Measurements from ENCODE around the gene MACIR. TPM values are rescaled to one million over a fixed set of nuclear protein-coding genes. Genes with fewer than 3 reads are reported as not detected.

MACIR gene
- total RNA-seq, 1 experiment from 2014 or later, result 19.7 TPM

DNA sequence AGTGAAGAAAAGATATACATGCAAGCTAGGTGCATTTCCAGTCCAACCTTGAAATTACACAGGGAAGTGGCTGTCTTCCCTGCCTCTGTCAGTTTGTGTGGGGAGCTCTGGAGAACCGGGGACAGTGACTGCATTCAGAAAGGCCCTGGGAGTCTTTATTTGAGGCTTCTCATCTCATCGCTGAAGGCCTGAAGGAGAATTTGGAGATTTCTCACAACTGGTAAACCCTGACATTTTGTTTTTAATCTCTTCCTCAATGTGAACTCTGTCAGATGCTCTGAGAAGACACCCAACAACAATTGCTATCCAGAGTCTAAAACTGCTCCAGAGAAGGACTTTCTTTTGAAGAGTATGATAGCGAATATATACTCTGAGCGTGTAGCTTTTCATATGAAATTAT lies 33.0 kb downstream of the MACIR start:
- DNase-seq (ENCODE audit: low read depth), result no peak

GRCh38 chr5:103293099-103293498 lies 34.5 kb downstream of the MACIR start:
- DNase-seq (ENCODE audit: low read depth), result no peak

GRCh38 chr5:103293719-103294118 lies 35.2 kb downstream of the MACIR start:
- no peak for DNase-seq (ENCODE audit: low read depth)

- no peak for DNase-seq (ENCODE audit: low read depth)
Observed at GRCh38 chr5:103294906-103295305, 36.3 kb downstream of the MACIR start.

DNA sequence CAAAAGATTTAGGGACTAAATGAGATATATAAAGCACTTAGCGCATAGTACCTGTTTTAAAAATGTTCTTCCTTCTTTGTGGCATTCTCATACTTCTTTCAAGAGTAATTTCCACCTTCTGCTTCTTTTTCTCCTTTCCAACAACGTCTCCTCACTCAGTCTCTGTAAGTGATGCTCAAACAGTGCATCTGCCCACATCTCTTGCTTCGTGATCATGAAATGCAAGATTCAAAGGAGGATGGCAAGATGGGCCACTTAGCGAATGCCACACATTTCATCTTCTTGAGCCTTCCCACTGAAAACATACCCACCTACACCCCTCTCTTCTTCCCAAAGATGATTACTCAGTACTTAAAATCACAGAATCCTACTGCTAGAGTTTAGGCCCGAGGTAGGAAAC lies 36.9 kb downstream of the MACIR start:
- no peak for DNase-seq (ENCODE audit: low read depth)

DNA sequence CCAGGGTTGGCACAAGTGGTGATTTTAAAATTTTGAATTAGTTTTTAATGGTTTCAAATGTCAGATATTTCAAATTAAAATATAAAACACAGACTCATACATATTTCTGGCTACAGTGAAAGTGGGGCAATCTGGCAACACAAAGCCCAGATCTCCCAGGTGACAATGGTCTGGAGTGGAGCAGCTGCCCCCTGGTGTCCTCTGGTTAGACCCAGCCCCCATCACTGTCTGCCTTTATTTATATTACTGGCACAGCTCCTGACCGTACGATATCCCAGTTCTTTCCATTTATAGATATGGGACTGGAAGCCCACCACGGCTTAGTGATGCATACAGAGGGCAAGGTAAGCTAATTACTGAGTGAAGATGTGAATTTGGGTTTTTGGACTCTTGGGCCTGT lies 37.3 kb downstream of the MACIR start:
- no peak for DNase-seq (ENCODE audit: low read depth)

DNA sequence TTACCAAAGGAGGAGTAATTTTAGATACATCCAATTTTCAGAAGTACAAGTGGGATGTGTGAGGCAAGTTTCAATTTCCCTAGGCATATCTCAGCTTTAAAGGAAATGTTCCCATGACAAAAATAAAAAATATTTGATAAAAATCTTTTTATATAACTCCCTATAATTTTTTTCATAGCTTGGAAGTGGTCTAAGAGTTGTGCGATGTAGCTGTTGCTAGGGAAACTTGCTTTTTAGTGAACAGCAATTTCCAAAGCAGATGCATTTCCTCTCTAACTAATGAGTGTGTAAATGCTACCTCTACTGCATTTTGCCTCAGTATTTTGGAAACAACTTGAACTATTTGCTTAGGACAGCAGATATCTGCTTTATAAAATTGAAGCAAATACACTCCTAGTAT lies 39.6 kb downstream of the MACIR start:
- DNase-seq (ENCODE audit: low read depth), result no peak

GRCh38 chr5:103298607-103299188 lies 40.1 kb downstream of the MACIR start:
- DNase-seq (ENCODE audit: low read depth), result no peak

DNA sequence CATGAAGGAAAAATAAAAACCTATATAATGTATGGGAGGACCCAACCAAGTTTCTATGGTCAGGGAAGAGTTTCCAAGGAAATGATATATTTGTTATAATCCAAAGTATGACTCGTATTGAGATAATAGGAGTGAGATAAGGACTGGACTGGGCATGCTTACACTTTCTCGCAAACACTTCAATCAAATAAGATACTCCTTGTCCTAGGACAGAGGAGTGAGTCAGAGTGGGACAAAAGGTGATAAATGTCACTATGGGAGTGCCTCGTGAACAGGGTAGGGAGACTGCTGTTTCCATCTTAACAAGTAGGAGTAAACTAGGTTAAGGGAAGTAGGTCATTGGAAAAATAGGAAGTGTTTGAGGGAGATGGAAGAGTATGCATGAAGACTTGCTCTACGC lies 47.2 kb downstream of the MACIR start:
- no peak for DNase-seq (ENCODE audit: low read depth)

DNA sequence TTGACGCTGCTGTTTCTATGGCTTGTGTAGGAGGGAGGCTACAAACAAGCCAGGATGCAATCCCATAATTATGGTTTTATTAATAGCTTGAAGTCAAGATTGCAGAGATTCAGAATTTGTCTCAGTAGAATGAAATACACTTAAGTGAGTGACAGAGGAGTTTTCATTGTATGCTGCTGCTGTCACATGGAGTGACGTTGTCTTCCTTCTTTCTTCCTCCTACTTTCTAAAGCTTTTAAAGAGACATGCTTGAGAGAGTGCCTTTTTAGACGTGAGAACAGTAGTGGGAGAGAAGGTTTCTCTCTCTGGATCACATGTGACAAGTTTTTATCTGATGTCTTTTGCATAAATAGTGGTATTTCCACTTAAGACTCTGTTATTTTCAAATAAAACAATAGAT lies 48.9 kb downstream of the MACIR start:
- DNase-seq (ENCODE audit: low read depth), result no peak

DNA sequence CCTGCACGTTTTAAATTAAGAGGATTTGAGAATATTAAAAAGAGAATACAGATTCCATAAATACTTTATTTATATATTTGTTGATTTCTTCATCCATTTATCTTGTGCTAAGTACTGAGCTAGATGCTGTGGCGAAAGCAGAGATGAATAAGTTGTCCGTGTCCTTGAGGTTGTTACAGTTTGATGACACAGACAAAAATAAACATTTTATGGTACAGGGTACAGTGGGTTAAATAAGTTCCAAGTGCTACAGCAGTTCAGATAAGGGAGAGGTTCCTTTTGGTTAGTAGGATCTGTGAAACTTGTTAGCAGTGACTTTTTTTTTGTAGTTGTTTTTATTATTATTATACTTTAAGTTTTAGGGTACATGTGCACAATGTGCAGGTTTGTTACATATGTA lies 50.2 kb downstream of the MACIR start:
- DNase-seq (ENCODE audit: low read depth), result no peak

DNA sequence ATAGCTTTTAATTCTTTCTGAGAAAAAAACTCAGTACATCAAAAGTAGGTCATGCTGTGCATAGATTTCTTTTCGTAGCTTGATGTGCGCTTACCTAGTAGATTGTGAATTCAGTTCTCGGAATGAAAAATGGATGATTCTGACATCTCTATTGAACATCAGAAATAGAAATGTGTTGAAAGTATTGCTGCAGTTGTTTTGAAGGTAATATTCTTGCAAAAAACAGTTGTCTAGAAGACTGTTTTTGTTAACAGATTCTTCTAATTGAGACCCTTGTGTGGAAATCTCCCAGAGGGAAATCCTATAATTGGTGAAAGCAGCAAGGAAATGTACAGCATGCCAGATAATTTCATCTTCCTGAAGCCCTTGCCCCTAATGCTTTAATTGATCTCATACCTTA lies 54.5 kb downstream of the MACIR start:
- no peak for DNase-seq (ENCODE audit: low read depth)

GRCh38 chr5:103315455-103315854 lies 56.9 kb downstream of the MACIR start:
- DNase-seq (ENCODE audit: low read depth), result no peak

DNA sequence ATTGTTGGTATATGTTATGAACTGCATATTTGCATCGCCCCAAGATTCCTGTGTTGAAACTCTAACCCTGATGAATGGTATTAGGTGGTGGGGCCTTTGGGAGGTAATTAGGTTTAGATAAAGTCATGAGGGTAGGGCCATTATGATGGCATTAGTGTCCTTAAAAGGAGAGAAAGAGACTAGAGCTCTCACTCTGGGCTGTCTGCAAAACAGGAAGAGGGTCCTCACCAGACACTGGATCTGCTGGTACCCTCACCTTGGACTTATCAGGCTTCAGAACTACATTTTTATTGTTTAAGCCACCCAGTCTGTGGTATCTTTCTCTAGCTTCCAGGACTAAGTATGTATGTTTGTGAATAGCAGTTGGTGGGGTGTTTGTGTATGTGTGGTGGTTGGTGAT lies 68.9 kb downstream of the MACIR start:
- DNase-seq (ENCODE audit: low read depth), result no peak

- no peak for DNase-seq (ENCODE audit: low read depth)
Observed at GRCh38 chr5:103327893-103328292, 69.3 kb downstream of the MACIR start.

Other genes with a start within 250 kb of the MACIR start
- 4.4 and 22.5 TPM in 2 replicates for gene GIN1, start 138.6 kb upstream of the MACIR start, total RNA-seq (2014; rRNA removed; shearing (Covaris generic))
- gene PPIP5K2, start 138.5 kb upstream of the MACIR start, total RNA-seq (2014; rRNA removed; shearing (Covaris generic)), result 60.3 and 61.8 TPM in 2 replicates